H1 (cell line): ENCODE results near the gene TBC1D23. TPM values are rescaled to one million over a fixed set of nuclear protein-coding genes. Genes with fewer than 3 reads are reported as not detected.

Experiments used
- CTCF ChIA-PET: fragments of 300-600 bp; sonication (Branson Sonifier 250); formaldehyde crosslinking; loops from one replicate; lab custom pipeline; 2021; ENCODE audit not compliant: partially characterized antibody; lab: Charles Lee
- POLR2A ChIA-PET: fragments of 300-600 bp; sonication (Branson Sonifier 250); formaldehyde crosslinking; loops from one replicate; lab custom pipeline; 2021; ENCODE audit warnings: inconsistent platforms; ENCODE audit not compliant: partially characterized antibody; lab: Charles Lee
- DNase-seq, 2 experiments: peaks; one replicate each; pipeline versions ENCODE4 v3.0.0 to v3.0.0-alpha.2; 2010 to 2022; ENCODE audit warnings: low spot score in 2 of 2, low read depth in 1 of 2, mixed read lengths in 1 of 2
- FAIRE-seq: peaks from 2 replicates; lab custom pipeline; 2011; peaks lifted over from hg19 to GRCh38; lab: Jason Lieb, UNC
- H2AFZ ChIP-seq: 2 replicates; pipeline ENCODE4 v1.8.1; 2012; ENCODE audit warnings: low read length, inconsistent platforms
- H2AK5ac ChIP-seq: 2 replicates; pipeline ENCODE4 v1.6.1; 2013; ENCODE audit warnings: low read depth, low read length
- H2BK120ac ChIP-seq: replicated peaks from 2 replicates; pipeline ENCODE3; 2013; ENCODE audit warnings: low read depth, low read length, inconsistent platforms
- H2BK12ac ChIP-seq: 2 replicates; pipeline ENCODE4 v1.6.1; 2013; ENCODE audit warnings: low read depth, low read length
- H2BK15ac ChIP-seq: 2 replicates; pipeline ENCODE4 v1.6.1; 2013; ENCODE audit warnings: low read length
- H2BK20ac ChIP-seq: 2 replicates; pipeline ENCODE4 v1.6.1; 2013; ENCODE audit warnings: low read length
- H2BK5ac ChIP-seq: 2 replicates; pipeline ENCODE4 v1.6.1; 2013; ENCODE audit warnings: low read depth, low read length
- H3K14ac ChIP-seq: 2 replicates; pipeline ENCODE4 v1.6.1; 2013; ENCODE audit warnings: inconsistent platforms; ENCODE audit not compliant: insufficient read length
- H3K18ac ChIP-seq: 2 replicates; pipeline ENCODE4 v1.6.1; 2013; ENCODE audit warnings: low read length; ENCODE audit errors: extremely low read depth
- H3K23ac ChIP-seq: 2 replicates; pipeline ENCODE4 v1.6.1; 2013; ENCODE audit warnings: inconsistent platforms; ENCODE audit not compliant: insufficient read length
- H3K23me2 ChIP-seq: 2 replicates; pipeline ENCODE4 v1.6.1; 2013; ENCODE audit warnings: low read depth, low read length
- H3K27ac ChIP-seq: 2 replicates; pipeline ENCODE4 v1.6.1; 2011; ENCODE audit warnings: low read depth, low read length, inconsistent platforms
- H3K27me3 ChIP-seq, 4 experiments: replicated peaks in 1 of 4; 1 replicate in 1 of 4; 2 replicates in 3 of 4; pipeline versions ENCODE4 v1.6.1 to v1.8.1; 2011 to 2013; ENCODE audit warnings: low read length in 3 of 4, mild to moderate bottlenecking in 3 of 4, inconsistent platforms in 2 of 4, mixed read lengths in 2 of 4, moderate library complexity in 1 of 4; ENCODE audit not compliant: control insufficient read depth in 3 of 4, insufficient read depth in 3 of 4; ENCODE audit errors: extremely low read depth in 1 of 4
- H3K36me3 ChIP-seq, 4 experiments: 2 replicates each; pipeline versions ENCODE4 v1.6.1 to v1.8.1; 2011 to 2013; ENCODE audit warnings: mild to moderate bottlenecking in 4 of 4, low read length in 3 of 4, moderate library complexity in 2 of 4, control low read depth in 1 of 4, inconsistent platforms in 1 of 4; ENCODE audit not compliant: insufficient read depth in 4 of 4, control insufficient read depth in 2 of 4
- H3K4ac ChIP-seq: replicated peaks from 2 replicates; pipeline ENCODE3; 2013; ENCODE audit warnings: low read length, low read depth, mixed read lengths, inconsistent platforms; ENCODE audit not compliant: insufficient read length
- H3K4me1 ChIP-seq, 4 experiments: replicated peaks in 1 of 4; 1 replicate in 1 of 4; 2 replicates in 3 of 4; pipeline versions ENCODE4 v1.6.1 to v1.8.1; 2011 to 2013; ENCODE audit warnings: low read length in 3 of 4, inconsistent platforms in 2 of 4, mixed read lengths in 1 of 4; ENCODE audit not compliant: insufficient read depth in 4 of 4, control insufficient read depth in 3 of 4
- H3K4me2 ChIP-seq, 2 experiments: 2 replicates each; pipeline versions ENCODE4 v1.6.1 to v1.8.1; 2011 to 2013; ENCODE audit warnings: low read depth in 2 of 2, low read length in 2 of 2, control low read depth in 1 of 2, inconsistent platforms in 1 of 2, mild to moderate bottlenecking in 1 of 2; ENCODE audit not compliant: insufficient read depth in 1 of 2
- H3K4me3 ChIP-seq, 4 experiments: fragments of 200-600, 300-600 bp in 1 of 4; sonication (generic), shearing (Covaris generic), sonication (Bioruptor Twin) in 1 of 4; 2 replicates each; pipeline versions ENCODE4 v1.5.1 to v1.8.1; 2011 to 2016; ENCODE audit warnings: low read length in 4 of 4, low read depth in 3 of 4, control low read depth in 2 of 4, inconsistent platforms in 2 of 4, mild to moderate bottlenecking in 2 of 4, mixed read lengths in 1 of 4, moderate library complexity in 1 of 4; ENCODE audit not compliant: insufficient read depth in 2 of 4; ENCODE audit errors: extremely low read depth in 1 of 4
- H3K56ac ChIP-seq: replicated peaks from 2 replicates; pipeline ENCODE3; 2013; ENCODE audit warnings: low read depth, mild to moderate bottlenecking, mixed read lengths, low read length, inconsistent platforms; ENCODE audit not compliant: insufficient read length
- H3K79me1 ChIP-seq: 2 replicates; pipeline ENCODE4 v1.6.1; 2013; ENCODE audit warnings: low read depth, low read length, control low read depth
- H3K79me2 ChIP-seq, 2 experiments: 2 replicates each; pipeline versions ENCODE4 v1.6.1 to v1.8.1; 2012 to 2013; ENCODE audit warnings: low read length in 2 of 2, mild to moderate bottlenecking in 2 of 2, inconsistent platforms in 1 of 2; ENCODE audit not compliant: insufficient read depth in 2 of 2, control insufficient read depth in 1 of 2
- H3K9ac ChIP-seq, 4 experiments: replicated peaks in 1 of 4; 1 replicate in 1 of 4; 2 replicates in 3 of 4; pipeline versions ENCODE4 v1.6.1 to v1.8.1; 2011 to 2013; ENCODE audit warnings: low read depth in 3 of 4, low read length in 3 of 4, control low read depth in 2 of 4, mild to moderate bottlenecking in 2 of 4, moderate library complexity in 2 of 4, inconsistent platforms in 1 of 4; ENCODE audit errors: extremely low read depth in 1 of 4
- H3K9me3 ChIP-seq, 2 experiments: 2 replicates each; pipeline versions ENCODE4 v1.6.1 to v1.8.1; 2012 to 2013; ENCODE audit warnings: mild to moderate bottlenecking in 2 of 2, moderate library complexity in 2 of 2, control low read depth in 1 of 2, inconsistent platforms in 1 of 2, low read depth in 1 of 2, low read length in 1 of 2, mixed read lengths in 1 of 2; ENCODE audit not compliant: insufficient read depth in 2 of 2
- H4K20me1 ChIP-seq, 2 experiments: replicated peaks in 1 of 2; 2 replicates each; pipeline versions ENCODE3 to v1.8.1; 2011 to 2013; ENCODE audit warnings: inconsistent platforms in 2 of 2, low read length in 2 of 2, mild to moderate bottlenecking in 1 of 2; ENCODE audit not compliant: insufficient read depth in 2 of 2, control insufficient read depth in 1 of 2
- H4K5ac ChIP-seq: 2 replicates; pipeline ENCODE4 v1.6.1; 2013; ENCODE audit warnings: low read length, low read depth, mixed read lengths, inconsistent platforms; ENCODE audit not compliant: insufficient read length
- H4K8ac ChIP-seq: 2 replicates; pipeline ENCODE4 v1.8.0; 2013; ENCODE audit warnings: mild to moderate bottlenecking, moderate library complexity, low read length, inconsistent platforms; ENCODE audit not compliant: insufficient read depth; ENCODE audit errors: extremely low read depth
- H4K91ac ChIP-seq: replicated peaks from 2 replicates; pipeline ENCODE3; 2013; ENCODE audit warnings: low read length, mixed read lengths, inconsistent platforms; ENCODE audit not compliant: insufficient read length
- ATF2 ChIP-seq: IDR thresholded peaks from 2 replicates; pipeline ENCODE4 v1.6.1; 2012; ENCODE audit warnings: low read length, inconsistent platforms
- CBX8 ChIP-seq: fragments of 300-800, 300-1000 bp; sonication (generic); IDR thresholded peaks from 2 replicates; pipeline ENCODE4 v1.7.1; 2016; ENCODE audit warnings: low read depth, low read length, borderline replicate concordance
- CHD2 ChIP-seq: IDR thresholded peaks from 2 replicates; pipeline ENCODE4 v1.6.1; 2012; ENCODE audit warnings: low read length, improper control_type of control experiment
- EZH2 ChIP-seq: fragments of 200-600 bp; sonication (generic); IDR thresholded peaks from 2 replicates; pipeline ENCODE4 v1.7.1; 2012; ENCODE audit warnings: low read depth, mild to moderate bottlenecking, moderate library complexity, low read length, inconsistent platforms; ENCODE audit not compliant: severe bottlenecking
- HDAC2 ChIP-seq, 2 experiments: fragments of 300-600 bp in 1 of 2; sonication (generic) in 1 of 2; IDR thresholded peaks; 2 replicates each; pipeline ENCODE4 v1.6.1; 2011 to 2012; ENCODE audit warnings: low read depth in 2 of 2, low read length in 2 of 2, mild to moderate bottlenecking in 2 of 2, moderate library complexity in 2 of 2, borderline replicate concordance in 1 of 2, inconsistent platforms in 1 of 2
- KDM4A ChIP-seq: IDR thresholded peaks from one replicate; pipeline ENCODE4 v1.7.1; 2012; ENCODE audit warnings: low read depth, mild to moderate bottlenecking, moderate library complexity, low read length, inconsistent platforms; ENCODE audit not compliant: severe bottlenecking
- MAFK ChIP-seq: IDR thresholded peaks from 2 replicates; pipeline ENCODE4 v1.6.1; 2012; ENCODE audit warnings: low read depth, mild to moderate bottlenecking, improper control_type of control experiment, low read length
- POLR2AphosphoS5 ChIP-seq: IDR thresholded peaks from 2 replicates; pipeline ENCODE4 v1.6.1; 2011; ENCODE audit warnings: low read depth, low read length
- RXRA ChIP-seq: IDR thresholded peaks from 2 replicates; pipeline ENCODE4 v1.6.1; 2011; ENCODE audit warnings: low read depth, mild to moderate bottlenecking, low read length, moderate library complexity; ENCODE audit not compliant: insufficient read depth
- SUZ12 ChIP-seq: fragments of 200-600 bp; sonication (generic); IDR thresholded peaks from 2 replicates; pipeline ENCODE4 v1.6.1; 2012; ENCODE audit warnings: mild to moderate bottlenecking, inconsistent platforms, low read length, moderate library complexity, mixed read lengths
- TAF1 ChIP-seq: IDR thresholded peaks from 2 replicates; pipeline ENCODE4 v1.6.1; 2011; ENCODE audit warnings: mild to moderate bottlenecking, low read depth, low read length
- YY1 ChIP-seq: IDR thresholded peaks from 2 replicates; pipeline ENCODE4 v1.6.1; 2011; ENCODE audit warnings: low read depth, mild to moderate bottlenecking, low read length
- WGBS, 2 experiments: shearing (Covaris generic) in 1 of 2; methylation state at CpG; one replicate each; pipeline versions ENCODE4 v1.1.6 to v1.1.7; 2013 to 2015; ENCODE audit warnings: low lambda C conversion rate in 2 of 2, mixed read lengths in 2 of 2, inconsistent platforms in 1 of 2, low coverage in 1 of 2, missing lambda C conversion rate in 1 of 2; ENCODE audit not compliant: insufficient replicate concordance in 2 of 2, insufficient coverage in 1 of 2, insufficient read length in 1 of 2; ENCODE audit errors: extremely low coverage in 1 of 2, missing lambda C conversion rate in 1 of 2; 5-methylcytosine and 5-hydroxymethylcytosine counted together
- polyA plus RNA-seq, 7 experiments: library from polyadenylated mRNA; depleted of rRNA in 3 of 7; stranded (reverse) in 5 of 7; unstranded in 2 of 7; fragments of >200 nt in 5 of 7; fragments of 200-250 nt in 2 of 7; gene quantifications; 1 replicate in 5 of 7; 2 replicates in 1 of 7; 4 replicates in 1 of 7; pipeline versions ENCODE4 v1.2.1 to v1.2.3, GENCODE V29; 2011 to 2013; ENCODE audit warnings: missing spikeins in 2 of 7, mixed read lengths in 2 of 7
- total RNA-seq: library from RNA; stranded (reverse); fragmentation: NEBNext Ultra II Directional; extraction: Animal tissue kit (Norgen Biotek cat#: 25700); gene quantifications from 2 replicates; pipeline ENCODE4 v1.2.1, GENCODE V29; 2021

The TBC1D23 gene
- total and polyA plus RNA-seq, 2 of the 8 experiments (the other 6 are each of a cell fraction or from before 2014, with no cell fraction given): 6.4 to 29.3 TPM

GRCh38 chr3:100339786-100340185 lies 79.0 kb downstream of the TBC1D23 start:
- Histone ChIP-seq H3K27me3 (no peaks in the 10 kb centered on the region; a peak in 1 of 7 replicates), H3K4me2 (no peak overlapping the region), H4K8ac (no peak overlapping the region), H2AK5ac (no peak overlapping the region), H3K79me1 (no peaks in the 10 kb centered on the region; the same call in 1 of the 2 replicates), H3K36me3 (peaks cover 0 to 3% (median 0%) of the 10 kb centered on the region in 4 experiments; a peak in 1 of 8 replicates), H3K23me2 (no peaks in the 10 kb centered on the region; the same call in 1 of the 2 replicates), H3K4me1 (peaks cover 0 to 6% (median 3%) of the 10 kb centered on the region in 4 experiments; a peak in 5 of 7 replicates), H3K4me3 (no peak overlapping the region), H2BK20ac (no peak overlapping the region), H2BK120ac (no peak overlapping the region), H3K9me3 (no peaks in the 10 kb centered on the region), H3K23ac (no peak overlapping the region), H4K91ac (no peak overlapping the region), H3K79me2 (no peaks in the 10 kb centered on the region), H4K5ac (no peak overlapping the region), H2BK5ac (no peak overlapping the region), H3K18ac (no peak overlapping the region), H2BK12ac (no peak overlapping the region), H3K27ac (no peak overlapping the region), H3K4ac (no peak overlapping the region), H2BK15ac (no peak overlapping the region), H3K56ac (no peak overlapping the region), H3K9ac (no peak overlapping the region), H4K20me1 (no peaks in the 10 kb centered on the region), H3K14ac (no peak overlapping the region), H2AFZ (no peak overlapping the region)
- DNase-seq (no peak), FAIRE-seq (no peak)
- WGBS, 2 experiments: 90% methylated on average over 5 of the region's 5 CpGs; no CpG with 5 or more reads in 1 of the 2 experiments
- POLR2A ChIA-PET: interaction anchor here (1.1 to 2.2 kb wide), 4 partner anchors 9 to 61 kb away, joined by 3 to 7 read pairs (median 4); partner anchors contain the start of genes LNP1 and TOMM70
- CTCF ChIA-PET: interaction anchor here (0.7 to 1.8 kb wide), 4 partner anchors 14 to 507 kb away, joined by 3 to 5 read pairs (median 3); no protein-coding TSS in a partner anchor
- TF ChIP-seq MAFK (no peak), SUZ12 (no peak), EZH2 (no peak), TAF1 (no peak), RXRA (no peak), KDM4A (no peak), ATF2 (no peak), POLR2AphosphoS5 (no peak), CHD2 (no peak), CBX8 (no peak), YY1 (no peak), HDAC2 (IDR thresholded peaks at IDR 0.05; ENCODE audit: borderline replicate concordance in 1 of 2, low read depth in 2 of 2, low read length in 2 of 2) (no peak)
